ENCODE measurements around the gene NFE2.

DNA sequence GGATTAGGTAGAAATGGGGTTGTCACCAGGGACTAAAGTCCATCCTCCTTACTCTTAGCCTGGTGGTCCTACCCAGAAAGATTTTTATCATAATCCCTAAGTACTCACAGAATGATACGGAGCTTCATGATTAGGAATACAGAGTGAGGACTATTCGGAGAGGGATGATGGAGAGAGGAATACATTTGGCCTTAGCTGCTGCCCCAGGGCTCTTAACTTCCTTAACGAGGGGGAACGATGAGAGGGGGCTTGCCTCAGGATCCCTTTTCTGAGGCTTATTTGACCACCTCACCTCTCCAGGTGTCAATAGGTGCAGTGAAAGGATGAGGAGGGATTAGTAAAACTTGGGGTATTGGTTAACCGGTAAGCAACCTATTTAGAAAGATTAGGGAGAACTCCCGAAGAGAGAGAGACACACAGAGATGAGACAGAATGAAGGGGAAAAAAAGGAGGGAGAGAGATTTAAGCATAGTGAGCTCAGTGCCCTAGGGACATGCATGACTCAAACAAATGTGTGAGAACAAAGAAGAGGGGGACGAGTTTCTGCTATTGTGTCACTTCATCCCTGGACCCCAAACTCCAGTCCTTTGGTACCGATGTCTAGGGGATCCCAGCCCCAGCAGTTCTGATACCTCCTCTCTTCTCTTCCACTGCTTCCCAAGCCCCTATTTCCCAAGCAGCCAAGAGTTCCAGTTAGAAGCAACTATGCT is 1.1 kb downstream of the NFE2 start:
- no peak for TF ChIP-seq POLR2A (IDR thresholded peaks at IDR 0.05; ENCODE audit: low read length)
- TF ChIP-seq GATA1 (IDR thresholded peaks at IDR 0.05; ENCODE audit: low read depth, low read length): no peak
